Endothelial cell of hepatic sinusoid (primary cell): ENCODE results near the gene SAP25.

Experiments
- in situ Hi-C: cut with HindIII; loops from 2 replicates; pipeline ENCODE4 v1.10.0; 2017; ENCODE audit warnings: low sequenced_read_pairs

Gene SAP25

GRCh38 chr7:100598425-100598824, 24.7 kb upstream of the SAP25 start:
- in situ Hi-C loops = loop anchor here (5.0 kb wide), 1 partner anchor 51 kb away; no protein-coding TSS in a partner anchor

- in situ Hi-C loops = loop anchor here (5.0 kb wide), 1 partner anchor 48 kb away; no protein-coding TSS in a partner anchor
Observed at GRCh38 chr7:100595188-100595587, 21.5 kb upstream of the SAP25 start.

- in situ Hi-C loops = no loop called here
Observed at GRCh38 chr7:100591596-100591995, 17.9 kb upstream of the SAP25 start.

GRCh38 chr7:100590077-100590737, 16.5 kb upstream of the SAP25 start:
- in situ Hi-C loops = no loop called here

GRCh38 chr7:100589341-100589947, 15.7 kb upstream of the SAP25 start:
- in situ Hi-C loops = no loop called here

GRCh38 chr7:100588438-100588837, 14.7 kb upstream of the SAP25 start:
- in situ Hi-C loops = no loop called here

- in situ Hi-C loops = no loop called here
Observed at GRCh38 chr7:100586266-100587025, 12.7 kb upstream of the SAP25 start, which contains the start of gene FBXO24. TSS of gene FBXO24 (plus strand) at chr7:100586328. CDS start at chr7:100586626, 298 bp downstream.

- in situ Hi-C loops = no loop called here
Observed at GRCh38 chr7:100585511-100586265, 12.0 kb upstream of the SAP25 start, which contains the start of gene LRCH4. TSS of gene LRCH4 (minus strand) at chr7:100586129. CDS start at chr7:100586100, 29 bp downstream.

- in situ Hi-C loops = no loop called here
Observed at GRCh38 chr7:100584683-100585510, 11.2 kb upstream of the SAP25 start.

GRCh38 chr7:100584054-100584682, 10.5 kb upstream of the SAP25 start:
- in situ Hi-C loops = no loop called here

- in situ Hi-C loops = no loop called here
Observed at GRCh38 chr7:100583132-100584053, 9.7 kb upstream of the SAP25 start.

GRCh38 chr7:100582650-100583049, 8.9 kb upstream of the SAP25 start:
- in situ Hi-C loops = no loop called here

GRCh38 chr7:100582041-100582579, 8.4 kb upstream of the SAP25 start:
- in situ Hi-C loops = no loop called here

GRCh38 chr7:100580466-100581283, 7.0 kb upstream of the SAP25 start:
- in situ Hi-C loops = no loop called here

- in situ Hi-C loops = no loop called here
Observed at GRCh38 chr7:100578246-100579183, 4.8 kb upstream of the SAP25 start.

- in situ Hi-C loops = no loop called here
Observed at GRCh38 chr7:100577507-100577906, 3.8 kb upstream of the SAP25 start.
